GM12878 (cell line): ENCODE measurements around the gene TACSTD2.

Source experiments
- CEBPB ChIP-seq, 2 experiments: fragments of 150-350 bp in 1 of 2; IDR thresholded peaks; 2 replicates each; pipeline ENCODE4 v1.6.1; 2012 to 2014; ENCODE audit warnings: low read depth in 2 of 2, low read length in 2 of 2, borderline replicate concordance in 1 of 2, inconsistent platforms in 1 of 2
- MTA3 ChIP-seq: IDR thresholded peaks from 2 replicates; pipeline ENCODE4 v1.6.1; 2012; ENCODE audit warnings: low read length, inconsistent platforms, borderline replicate concordance
- POLR2AphosphoS5 ChIP-seq: IDR thresholded peaks from 2 replicates; pipeline ENCODE4 v1.6.1; 2011; ENCODE audit warnings: mild to moderate bottlenecking, low read length, inconsistent platforms
- RFX5 ChIP-seq: IDR thresholded peaks from 2 replicates; pipeline ENCODE4 v1.6.1; 2011; ENCODE audit warnings: low read depth, low read length, improper control_type of control experiment
- TF ChIP-seq, protein P1 (sequence below): IDR thresholded peaks from 2 replicates; pipeline ENCODE4 v1.6.1; 2012; ENCODE audit warnings: low read depth, low read length, improper control_type of control experiment

- no peak for TF ChIP-seq CEBPB (IDR thresholded peaks at IDR 0.05; ENCODE audit: borderline replicate concordance in 1 of 2, low read depth in 2 of 2, low read length in 2 of 2)
- TF ChIP-seq, protein P1, sequence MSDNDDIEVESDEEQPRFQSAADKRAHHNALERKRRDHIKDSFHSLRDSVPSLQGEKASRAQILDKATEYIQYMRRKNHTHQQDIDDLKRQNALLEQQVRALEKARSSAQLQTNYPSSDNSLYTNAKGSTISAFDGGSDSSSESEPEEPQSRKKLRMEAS, result no peak
- TF ChIP-seq POLR2AphosphoS5, result no peak
- TF ChIP-seq RFX5, result no peak
- TF ChIP-seq MTA3, result no peak
Observed at GRCh38 chr1:58618303-58618702, 41.3 kb upstream of the TACSTD2 start.
